CD4-positive, alpha-beta T cell treated with Interferon alpha-2 for 1 hour (primary cell): ENCODE data around the gene CTRB2.
"Not testable (repeated sequence)": the region's sequence is repeated elsewhere in the genome, so short reads cannot be mapped to it uniquely, and the experiment has no call there.

ENCODE experiments used
- DNase-seq, 2 donors: peaks; one replicate each; pipeline ENCODE4 v3.0.0-alpha.2; 2020 to 2022

Gene CTRB2

GRCh38 chr16:75241955-75242354 lies 35.0 kb upstream of the CTRB2 start:
- no peak for DNase-seq

- DNase-seq = no peak
Observed at GRCh38 chr16:75241412-75241811, 34.5 kb upstream of the CTRB2 start.

GRCh38 chr16:75240633-75241032 lies 33.7 kb upstream of the CTRB2 start:
- DNase-seq = not testable (repeated sequence)

GRCh38 chr16:75239542-75240122 lies 32.7 kb upstream of the CTRB2 start:
- DNase-seq = no peak

- no peak for DNase-seq
Observed at GRCh38 chr16:75238853-75239541, 32.0 kb upstream of the CTRB2 start.

GRCh38 chr16:75238132-75238852 lies 31.3 kb upstream of the CTRB2 start:
- DNase-seq = no peak

GRCh38 chr16:75237398-75238131 lies 30.6 kb upstream of the CTRB2 start:
- no peak for DNase-seq

GRCh38 chr16:75236736-75237397 lies 29.9 kb upstream of the CTRB2 start:
- DNase-seq = no peak

GRCh38 chr16:75236232-75236631 lies 29.3 kb upstream of the CTRB2 start:
- DNase-seq = no peak

- no peak for DNase-seq
Observed at GRCh38 chr16:75235721-75236193, 28.8 kb upstream of the CTRB2 start.

GRCh38 chr16:75234856-75235696 lies 28.1 kb upstream of the CTRB2 start:
- no peak for DNase-seq

GRCh38 chr16:75233611-75233938 lies 26.6 kb upstream of the CTRB2 start:
- DNase-seq = no peak

GRCh38 chr16:75231570-75231969 lies 24.6 kb upstream of the CTRB2 start:
- DNase-seq = no peak

GRCh38 chr16:75230471-75231110 lies 23.6 kb upstream of the CTRB2 start:
- no peak for DNase-seq

- no peak for DNase-seq
Observed at GRCh38 chr16:75229172-75230031, 22.4 kb upstream of the CTRB2 start.

- no peak for DNase-seq
Observed at GRCh38 chr16:75228143-75228976, 21.4 kb upstream of the CTRB2 start.

GRCh38 chr16:75227361-75228142 lies 20.6 kb upstream of the CTRB2 start:
- no peak for DNase-seq

GRCh38 chr16:75226550-75227360 lies 19.8 kb upstream of the CTRB2 start:
- DNase-seq = no peak
